CD1c-positive myeloid dendritic cell (primary cell): ENCODE measurements around the gene TOP2A.

Source experiments
- DNase-seq: peaks from one replicate; pipeline ENCODE4 v3.0.0-alpha.2; 2016; ENCODE audit errors: extremely low spot score

TOP2A gene

GRCh38 chr17:40417609-40418427 lies at the start of gene TOP2A:
Gene TOP2A, minus strand, starts transcription at chr17:40417896. Its CDS starts 105 bp downstream, at chr17:40417791.
- DNase-seq: peak; percentile 100

- no peak for DNase-seq
Observed at GRCh38 chr17:40467281-40467867, 49.7 kb upstream of the TOP2A start.

GRCh38 chr17:40466298-40466971 lies 48.7 kb upstream of the TOP2A start:
- no peak for DNase-seq

GRCh38 chr17:40464392-40464855 lies 46.7 kb upstream of the TOP2A start:
- no peak for DNase-seq

GRCh38 chr17:40463122-40463550 lies 45.4 kb upstream of the TOP2A start:
- DNase-seq: no peak

GRCh38 chr17:40462343-40463121 lies 44.8 kb upstream of the TOP2A start:
- no peak for DNase-seq

GRCh38 chr17:40461732-40462342 lies 44.1 kb upstream of the TOP2A start:
- no peak for DNase-seq

GRCh38 chr17:40460968-40461731 lies 43.5 kb upstream of the TOP2A start:
- no peak for DNase-seq

GRCh38 chr17:40460604-40460967 lies 42.9 kb upstream of the TOP2A start:
- no peak for DNase-seq

GRCh38 chr17:40459636-40460603 lies 42.2 kb upstream of the TOP2A start:
- DNase-seq: no peak

GRCh38 chr17:40458851-40459482 lies 41.3 kb upstream of the TOP2A start:
- DNase-seq: no peak

GRCh38 chr17:40457964-40458791 lies 40.5 kb upstream of the TOP2A start:
- DNase-seq: no peak

- no peak for DNase-seq
Observed at GRCh38 chr17:40457369-40457768, 39.7 kb upstream of the TOP2A start.

- no peak for DNase-seq
Observed at GRCh38 chr17:40456396-40456951, 38.8 kb upstream of the TOP2A start.

- DNase-seq: no peak
Observed at GRCh38 chr17:40454613-40454995, 36.9 kb upstream of the TOP2A start.

- DNase-seq: no peak
Observed at GRCh38 chr17:40453881-40454612, 36.4 kb upstream of the TOP2A start.

- DNase-seq: no peak
Observed at GRCh38 chr17:40452921-40453378, 35.3 kb upstream of the TOP2A start.
